Left forelimb (tissue), 1 donor: ENCODE data around the gene TBC1D23.
"Not testable (repeated sequence)": the region's sequence is repeated elsewhere in the genome, so short reads cannot be mapped to it uniquely, and the experiment has no call there.

Source experiments
- DNase-seq: peaks from one replicate; pipeline ENCODE4 v3.0.0-alpha.2; 2018; ENCODE audit warnings: low spot score

Gene TBC1D23

DNA sequence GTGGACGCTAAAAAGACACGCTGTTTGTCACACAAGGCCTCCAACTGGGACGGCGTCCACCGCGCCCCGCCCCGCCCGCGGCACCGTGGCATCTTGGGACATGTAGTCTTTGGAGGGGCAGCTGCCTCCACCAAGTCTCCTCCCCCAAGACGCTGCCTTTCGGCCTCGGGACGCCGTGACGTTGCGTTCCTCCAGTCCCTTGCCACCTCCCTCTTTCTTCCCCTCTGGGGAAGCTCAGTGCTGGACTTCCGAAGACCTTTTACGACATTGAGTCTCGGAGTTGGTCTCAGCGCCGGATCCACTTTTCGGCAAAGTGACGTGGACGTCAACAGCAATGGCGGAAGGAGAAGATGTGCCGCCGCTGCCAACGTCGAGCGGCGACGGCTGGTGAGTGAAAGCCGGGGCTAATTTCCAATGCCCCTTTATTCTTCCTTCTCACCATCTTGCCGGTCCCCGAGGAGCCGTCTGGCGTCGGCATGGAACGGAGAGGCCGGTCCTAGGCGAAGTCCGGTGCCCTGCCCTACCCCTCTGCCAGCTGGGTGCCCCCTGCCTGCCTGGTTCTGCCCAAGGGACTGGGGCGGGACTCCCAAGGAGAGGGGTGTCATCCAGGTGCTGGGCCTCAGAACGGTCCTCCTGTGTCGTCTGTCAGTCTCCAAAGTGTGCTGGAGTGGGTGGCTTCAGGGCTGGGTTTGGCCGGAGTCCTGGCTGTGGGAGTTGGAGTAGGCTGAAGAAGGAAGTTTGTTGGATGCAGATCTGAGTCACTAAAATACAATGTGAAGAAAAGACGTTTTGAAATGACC lies at the start of gene TBC1D23:
TSS of gene TBC1D23 (plus strand) at position 308 of the 800 bp plus-strand sequence. CDS start at position 335, 27 bp downstream.
- DNase-seq = peak; percentile 99

DNA sequence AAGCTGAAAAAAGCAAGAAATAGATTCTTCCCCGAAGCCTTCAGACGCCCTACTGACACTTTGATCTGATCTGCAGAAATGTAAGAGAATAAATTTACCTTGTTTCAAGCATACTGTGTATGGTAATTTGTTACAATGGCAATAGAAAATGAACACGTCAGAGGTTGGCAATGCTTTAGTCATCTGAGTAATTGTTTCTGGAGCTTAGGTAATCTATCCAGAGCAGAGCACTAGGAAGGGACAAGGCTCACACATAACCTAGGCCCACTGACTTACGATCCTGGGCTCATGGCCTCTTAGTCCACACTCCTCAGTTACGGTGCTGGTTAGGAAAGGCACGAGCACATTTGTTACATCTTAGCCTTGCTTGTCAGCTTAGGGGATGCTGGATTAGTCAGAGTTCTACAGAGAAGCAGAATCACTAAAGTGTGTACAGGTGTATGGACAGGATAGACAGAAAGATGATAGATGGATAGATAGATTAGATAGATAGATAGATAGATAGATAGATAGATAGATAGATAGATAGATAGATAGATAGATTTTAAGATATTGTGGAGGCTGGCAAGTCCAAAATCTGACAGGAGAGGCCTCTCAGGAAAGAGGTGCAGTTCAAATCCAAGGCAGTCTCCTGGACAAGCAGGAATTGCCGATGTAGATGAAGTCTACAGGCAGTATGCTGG lies 46.8 kb upstream of the TBC1D23 start:
- no peak for DNase-seq

DNA sequence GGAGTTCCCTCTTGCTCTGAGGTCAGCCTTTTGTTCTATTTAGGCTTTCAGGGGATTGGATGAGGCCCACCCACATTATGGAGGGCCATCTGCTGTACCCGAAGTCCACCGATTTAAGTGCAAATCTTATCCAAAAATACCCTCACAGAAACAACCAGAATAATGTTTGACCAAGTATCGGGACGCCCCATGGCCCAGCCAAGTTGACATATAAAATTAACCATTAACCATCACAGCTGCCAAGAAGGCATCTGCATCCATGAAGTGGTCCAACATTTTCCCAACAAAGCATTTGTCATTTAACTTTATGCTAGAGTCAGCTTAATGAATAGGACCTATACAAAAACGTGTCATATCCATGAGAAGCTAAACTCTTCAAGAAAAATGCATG lies 46.2 kb upstream of the TBC1D23 start:
- DNase-seq = no peak

DNA sequence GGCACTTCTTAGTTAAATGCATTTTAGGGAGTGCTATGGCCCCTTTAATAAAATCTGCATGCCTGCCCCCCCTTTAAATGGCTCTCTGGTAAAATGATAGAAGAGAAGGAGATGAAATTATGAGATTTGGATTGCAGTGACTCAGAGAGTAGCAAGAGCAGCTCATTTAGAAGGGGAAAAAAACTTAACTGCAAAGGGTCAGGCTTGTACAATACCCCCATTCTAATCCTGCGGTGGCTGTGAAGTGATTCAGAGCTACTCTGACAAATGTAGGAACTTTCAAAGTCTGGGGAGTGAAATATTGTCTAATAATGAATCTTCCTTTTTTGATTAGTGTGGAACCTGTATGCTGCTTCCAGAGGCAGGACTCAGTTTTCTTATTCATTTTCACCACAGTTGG lies 44.1 kb upstream of the TBC1D23 start:
- DNase-seq = no peak

DNA sequence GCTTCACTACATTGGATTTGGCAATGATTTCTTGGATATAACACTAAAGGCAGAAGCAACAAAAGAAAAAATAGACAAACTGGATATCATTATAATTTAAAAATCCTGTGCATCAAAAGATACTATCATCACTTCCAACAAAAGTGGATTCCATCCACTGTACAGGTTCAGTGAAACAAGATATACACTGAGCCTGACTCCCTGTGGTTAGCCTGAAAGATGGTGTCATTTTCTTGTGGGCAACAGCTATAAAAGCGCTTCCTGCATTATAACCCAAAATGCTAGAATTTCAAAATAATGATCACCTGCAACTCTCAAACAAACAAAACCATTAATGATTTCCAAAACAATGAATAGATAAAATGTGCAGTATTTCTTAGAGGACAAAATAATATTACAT lies 39.6 kb upstream of the TBC1D23 start:
- no peak for DNase-seq

DNA sequence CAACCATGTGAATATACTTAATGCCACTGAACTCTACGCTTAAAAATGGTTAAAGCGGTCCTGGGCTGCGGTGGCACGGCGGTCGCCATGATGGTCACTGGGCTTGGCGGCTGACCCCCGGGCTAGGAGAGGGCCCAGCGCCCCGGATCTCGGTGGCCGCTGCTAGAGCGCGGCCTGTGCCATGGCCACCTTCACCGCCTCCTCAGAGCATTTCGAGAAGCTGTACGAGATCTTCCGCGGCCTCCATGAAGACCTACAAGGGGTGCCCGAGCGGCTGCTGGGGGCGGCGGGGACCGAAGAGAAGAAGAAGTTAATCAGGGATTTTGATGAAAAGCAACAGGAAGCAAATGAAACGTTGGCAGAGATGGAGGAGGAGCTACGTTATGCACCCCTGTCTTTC lies 35.6 kb upstream of the TBC1D23 start:
- no peak for DNase-seq

DNA sequence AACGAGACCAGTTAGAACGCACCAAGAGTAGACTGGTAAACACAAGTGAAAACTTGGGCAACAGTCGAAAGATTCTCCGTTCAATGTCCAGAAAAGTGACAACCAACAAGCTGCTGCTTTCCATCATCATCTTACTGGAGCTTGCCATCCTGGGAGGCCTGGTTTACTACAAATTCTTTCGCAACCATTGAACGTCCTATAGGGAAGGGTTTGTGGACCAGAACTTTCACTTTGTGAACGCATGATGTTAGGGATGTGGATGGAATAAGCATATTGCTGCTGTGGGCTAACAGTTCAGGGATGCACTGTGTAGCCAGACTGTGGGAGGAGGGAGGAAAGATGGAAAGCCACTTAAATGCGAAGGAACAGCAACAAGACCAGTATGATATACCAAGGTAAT lies 34.9 kb upstream of the TBC1D23 start:
- no peak for DNase-seq

DNA sequence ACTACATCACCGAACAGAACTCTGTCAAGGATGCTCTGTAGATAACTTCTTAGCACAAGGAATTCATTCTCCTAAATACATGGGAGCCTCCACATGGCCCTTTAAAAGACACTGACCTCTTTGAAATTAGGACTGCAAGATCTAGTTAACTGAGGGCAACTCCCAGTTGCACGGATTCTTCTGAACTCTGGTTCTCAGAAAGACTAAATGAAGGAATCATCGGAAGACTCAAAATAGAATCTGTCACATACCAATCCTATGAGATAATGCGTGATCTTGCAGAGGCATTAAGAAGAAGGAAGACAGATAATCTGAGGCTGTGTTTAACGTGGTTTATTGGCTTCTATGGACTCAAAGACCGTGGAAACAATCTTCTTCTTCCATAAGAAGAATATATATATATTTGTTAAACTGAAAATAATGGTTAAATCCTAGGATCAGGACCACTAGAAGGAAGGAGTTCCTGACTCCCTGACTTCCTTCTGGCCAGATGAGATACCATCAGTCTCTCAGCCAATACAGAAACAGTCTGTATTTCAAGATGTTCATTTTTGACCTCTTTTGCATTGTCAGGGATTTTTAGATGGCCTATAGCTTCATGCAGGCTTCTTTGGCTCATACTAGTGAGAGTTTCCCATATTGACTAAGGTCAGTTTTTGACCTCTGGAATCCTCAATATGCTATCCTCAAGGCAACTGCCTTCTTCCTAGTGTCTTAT lies 33.9 kb upstream of the TBC1D23 start:
- no peak for DNase-seq

DNA sequence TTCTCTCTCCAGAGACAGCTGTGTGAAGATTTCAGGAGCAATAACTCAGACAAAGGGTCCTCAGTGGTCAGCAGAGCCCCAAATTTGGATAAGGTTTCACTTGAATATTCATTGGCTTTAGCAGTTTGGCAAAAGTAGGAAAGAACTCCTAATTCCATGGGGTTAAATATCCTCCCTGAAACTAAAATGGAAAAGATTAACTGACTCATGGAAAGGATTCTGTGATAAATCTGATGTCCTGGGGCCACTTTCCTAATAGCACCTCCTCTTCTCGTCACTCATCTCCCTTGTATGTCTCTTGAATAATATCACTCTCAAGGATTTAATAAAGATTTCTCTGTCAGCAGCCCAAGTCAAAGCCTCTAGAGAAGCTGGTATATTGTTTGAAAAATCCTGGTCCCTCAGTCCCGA lies 33.3 kb upstream of the TBC1D23 start:
- DNase-seq = no peak

DNA sequence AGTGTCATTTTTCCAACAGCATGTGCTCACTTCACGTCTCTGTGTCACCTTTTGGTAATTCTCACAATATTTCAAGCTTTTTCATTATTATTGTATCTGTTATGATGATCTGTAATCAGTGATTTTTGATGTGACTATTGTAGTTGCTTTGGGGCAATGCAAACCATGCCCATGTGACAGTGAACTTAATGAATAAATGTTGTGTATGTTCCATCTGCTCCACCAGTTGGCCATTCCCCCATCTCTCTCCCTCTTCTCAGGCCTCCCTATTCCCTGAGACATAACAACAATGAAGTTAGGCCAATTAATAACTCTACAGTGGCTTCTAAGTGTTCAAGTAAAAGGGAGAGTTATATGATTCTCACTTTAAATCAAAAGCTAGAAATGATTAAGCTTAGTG lies 32.5 kb upstream of the TBC1D23 start:
- no peak for DNase-seq

DNA sequence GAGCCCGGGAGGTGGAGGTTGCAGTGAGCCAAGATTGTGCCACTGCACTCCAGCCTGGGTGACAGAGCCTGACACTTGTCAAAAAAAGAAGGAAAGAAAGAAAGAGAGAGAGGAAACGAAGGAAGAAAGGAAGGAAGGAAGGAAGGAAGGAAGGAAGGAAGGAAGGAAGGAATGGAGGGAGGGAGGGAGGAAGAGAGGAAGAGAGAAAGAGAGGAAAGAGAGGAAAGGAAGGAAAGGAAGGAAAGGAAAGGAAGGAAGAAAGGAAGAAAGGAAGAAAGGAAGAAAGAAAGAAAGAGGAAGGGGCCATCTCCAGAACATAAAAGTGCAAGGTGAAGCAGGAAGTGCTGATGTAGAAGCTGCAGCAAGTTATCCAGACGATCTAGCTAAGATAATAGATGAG lies 31.6 kb upstream of the TBC1D23 start:
- not testable (repeated sequence) for DNase-seq

DNA sequence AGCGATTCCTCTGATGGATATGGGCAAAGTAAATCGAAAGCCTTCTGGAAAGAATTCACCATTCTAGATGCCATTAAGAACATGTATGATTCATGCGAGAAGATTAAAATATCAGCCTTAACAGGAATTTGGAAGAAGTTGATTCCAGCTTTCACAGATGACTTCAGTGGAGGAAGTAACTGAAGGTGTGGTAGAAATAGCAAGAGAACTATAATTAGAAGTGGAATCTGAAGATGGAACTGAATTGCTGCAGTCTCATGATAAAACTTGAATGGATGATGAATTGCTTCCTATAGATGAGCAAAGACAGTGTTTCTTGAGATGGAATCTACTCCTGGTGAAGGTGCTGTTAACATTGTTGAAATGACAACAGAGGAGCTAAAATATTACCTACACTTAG lies 30.1 kb upstream of the TBC1D23 start:
- no peak for DNase-seq

DNA sequence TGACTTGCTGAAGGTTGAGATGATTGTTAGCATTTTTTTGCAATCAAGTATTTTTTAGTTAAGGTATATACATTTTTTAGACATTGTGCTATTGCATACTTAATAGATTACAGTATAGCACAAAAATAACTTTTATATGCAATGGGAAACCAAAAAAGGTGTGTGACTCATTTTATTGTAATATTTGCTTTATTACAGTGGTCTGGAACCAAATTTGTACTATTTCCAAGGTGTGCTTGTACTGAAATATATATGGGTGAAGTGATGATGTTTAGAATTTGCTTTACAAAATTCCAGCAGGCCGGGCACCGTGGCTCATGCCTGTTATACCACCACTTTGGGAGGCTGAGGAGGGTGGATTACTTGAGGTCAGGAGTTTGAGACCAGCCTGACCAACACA lies 29.1 kb upstream of the TBC1D23 start:
- DNase-seq = no peak

DNA sequence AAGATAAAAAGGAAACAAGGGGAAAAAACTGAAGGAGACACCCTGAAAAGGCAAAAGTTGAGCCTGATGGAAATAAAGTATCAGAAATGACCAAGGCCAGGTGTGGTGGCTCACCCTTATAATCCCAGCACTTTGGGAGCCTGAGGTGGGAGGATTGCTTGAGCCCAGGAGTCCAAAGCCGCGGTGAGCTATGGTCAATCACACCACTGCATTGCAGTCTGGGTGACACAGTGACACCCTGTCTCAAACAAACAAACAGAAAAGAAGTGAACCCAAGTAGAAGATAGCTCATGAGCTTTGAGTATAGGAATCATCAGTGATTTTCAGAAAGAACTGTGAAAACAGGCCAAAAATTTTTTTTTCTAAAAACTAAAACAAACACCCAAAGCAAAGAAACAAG lies 26.4 kb upstream of the TBC1D23 start:
- no peak for DNase-seq

DNA sequence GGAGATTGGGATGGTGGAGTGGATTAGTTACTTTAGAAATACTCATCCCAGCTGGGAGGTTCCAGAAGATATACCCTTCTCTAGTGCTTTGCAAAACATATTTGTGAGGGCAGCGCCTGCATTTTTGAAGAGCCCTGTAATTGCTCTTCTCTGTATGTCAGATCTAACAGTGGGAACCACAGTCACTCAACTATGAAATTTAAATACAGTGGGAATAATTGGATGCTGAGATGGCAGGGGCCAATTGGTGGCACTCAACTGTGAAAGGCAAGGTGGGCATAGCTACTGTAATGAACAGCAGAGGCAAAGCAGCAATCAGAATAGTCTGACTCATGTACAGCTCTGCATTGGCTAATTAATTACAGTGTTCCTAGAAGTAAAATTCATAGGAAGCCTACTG lies 22.2 kb upstream of the TBC1D23 start:
- DNase-seq = no peak

DNA sequence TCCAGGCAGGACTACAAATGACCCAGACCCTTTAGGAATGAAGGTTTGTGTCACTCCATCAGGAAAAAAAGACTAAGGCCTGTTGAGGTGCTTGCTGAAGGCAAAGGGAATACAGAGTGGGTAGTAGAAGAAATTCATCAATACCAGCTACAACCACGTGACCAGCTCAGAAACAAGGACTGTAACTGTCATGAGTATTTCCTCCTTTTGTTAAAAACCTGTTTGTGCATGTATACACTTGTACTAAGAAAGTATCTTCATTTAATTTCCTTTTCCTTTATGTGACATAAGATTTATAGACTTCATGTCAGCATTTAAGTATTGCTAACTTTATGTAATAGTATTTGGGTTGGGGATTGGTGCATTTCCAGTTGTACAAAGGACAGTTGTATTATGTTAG lies 18.3 kb upstream of the TBC1D23 start:
- DNase-seq = not testable (repeated sequence)

DNA sequence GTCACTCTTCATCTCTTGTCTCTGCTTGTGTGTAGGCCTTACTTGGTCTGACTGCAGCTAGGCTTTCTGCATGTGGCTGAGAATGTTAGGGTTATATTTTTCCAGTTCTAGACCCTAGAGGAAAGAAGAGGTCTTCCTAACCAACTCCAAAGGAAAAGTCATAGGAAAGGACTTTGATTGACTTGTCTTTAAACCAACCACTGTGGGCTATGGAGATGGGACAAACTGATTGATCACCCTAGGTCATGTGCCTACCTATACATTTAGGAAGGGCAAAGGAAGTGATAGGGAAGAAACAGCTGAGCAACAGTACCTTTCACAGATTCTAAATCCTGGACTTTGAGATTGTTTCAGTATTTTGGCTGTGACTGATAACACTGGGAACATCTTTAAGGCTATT lies 16.5 kb upstream of the TBC1D23 start:
- no peak for DNase-seq

DNA sequence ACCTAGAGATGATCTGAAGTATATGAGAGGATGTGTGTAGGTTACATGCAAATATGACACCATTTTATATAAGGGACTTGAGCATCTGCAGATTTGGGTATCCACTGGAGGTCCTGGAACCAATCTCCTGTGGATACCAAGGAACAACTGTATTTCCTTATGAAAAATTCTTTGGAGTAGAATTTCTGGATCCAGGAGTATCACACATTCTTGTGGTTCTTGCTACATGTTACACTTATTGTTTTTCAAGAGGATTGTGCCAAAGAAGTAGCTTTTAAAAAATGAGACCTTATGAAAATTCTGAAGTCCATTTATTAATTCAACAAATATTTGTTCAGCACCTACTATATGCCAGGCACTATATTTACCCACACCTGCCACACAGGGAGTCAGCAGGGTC lies 15.7 kb upstream of the TBC1D23 start:
- DNase-seq = no peak

DNA sequence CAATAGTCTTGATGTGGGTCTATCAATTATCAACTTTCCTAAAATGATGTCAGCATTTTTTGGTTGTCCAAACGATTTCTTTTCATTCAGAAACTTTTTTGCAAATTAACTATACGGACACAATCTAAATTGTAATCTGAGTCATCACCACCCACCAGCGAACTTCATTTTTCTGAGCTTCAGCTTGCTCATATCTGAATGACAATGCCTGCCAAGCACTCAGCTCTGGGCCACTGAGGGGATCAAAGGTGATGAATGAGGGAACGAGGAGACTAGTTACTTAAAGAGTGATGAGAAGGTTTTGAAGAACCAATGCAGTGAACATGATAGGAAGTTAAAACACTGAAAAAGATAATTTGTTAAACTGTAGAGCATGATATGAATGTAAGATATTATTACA lies 14.9 kb upstream of the TBC1D23 start:
- no peak for DNase-seq

DNA sequence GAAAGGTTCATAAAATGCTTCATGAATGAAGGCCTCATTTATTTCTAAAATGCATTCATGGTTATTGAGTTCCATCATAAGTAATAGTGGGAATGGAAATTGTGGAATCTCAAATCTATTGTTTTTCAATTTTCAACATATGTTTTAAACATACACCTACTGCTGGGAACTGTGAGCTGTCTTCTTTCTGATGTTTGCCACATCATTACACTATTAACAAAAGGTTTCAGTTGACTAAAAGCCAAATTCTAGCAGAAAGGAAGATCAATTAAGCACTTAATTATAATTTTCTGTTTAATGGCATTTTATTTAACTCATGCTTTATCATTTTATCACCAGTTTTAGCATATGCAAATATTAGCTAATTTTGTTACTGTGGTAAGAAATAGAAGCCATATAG lies 13.8 kb upstream of the TBC1D23 start:
- no peak for DNase-seq

DNA sequence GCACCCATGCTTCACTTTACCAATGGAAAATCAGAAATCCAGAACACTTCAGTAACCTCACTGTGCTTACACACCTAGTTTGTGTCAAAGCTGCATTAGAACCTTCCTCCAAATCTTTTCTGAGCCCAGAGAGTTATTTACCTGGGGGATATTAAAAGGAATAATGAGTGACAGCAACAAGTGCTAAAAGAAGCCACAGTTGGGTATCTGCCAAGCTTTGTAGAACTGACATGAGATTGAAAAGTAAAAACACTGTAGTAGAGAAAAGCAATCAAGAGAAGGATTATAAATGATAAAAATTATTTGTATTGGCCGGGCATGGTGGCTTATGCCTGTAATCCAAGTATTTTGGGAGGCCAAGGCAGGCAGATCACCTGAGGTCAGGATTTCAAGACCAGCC lies 8.8 kb upstream of the TBC1D23 start:
- DNase-seq = no peak

DNA sequence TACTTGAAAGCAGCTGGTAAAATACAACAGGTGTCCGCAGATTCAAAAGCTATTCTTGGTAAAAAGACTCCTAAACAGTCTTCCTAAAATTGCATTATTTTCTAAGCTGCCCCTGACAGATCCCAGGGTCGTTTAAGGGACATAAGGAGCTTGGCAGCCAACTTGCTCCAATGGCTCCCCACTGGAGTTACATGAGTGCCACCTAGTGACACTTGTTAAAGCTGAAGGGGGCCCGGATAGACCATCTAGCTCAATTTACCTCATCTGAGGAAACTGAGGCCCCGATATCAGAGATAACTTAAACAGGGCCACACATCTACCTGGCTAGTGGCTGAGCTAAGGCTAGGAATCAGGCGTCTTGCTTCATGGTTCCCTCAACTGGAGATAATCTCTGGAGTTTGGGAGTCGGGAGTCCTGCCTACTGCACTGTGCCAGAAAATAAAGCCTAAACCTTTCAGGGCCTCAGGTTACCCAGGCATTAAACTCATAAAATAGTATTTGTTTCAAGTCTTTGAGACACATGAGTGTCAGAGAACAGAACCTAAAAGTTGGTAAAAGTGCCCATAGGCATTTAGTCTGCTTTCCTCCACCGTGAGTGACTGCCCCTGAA lies 6.5 kb upstream of the TBC1D23 start:
- DNase-seq = peak; percentile 72

DNA sequence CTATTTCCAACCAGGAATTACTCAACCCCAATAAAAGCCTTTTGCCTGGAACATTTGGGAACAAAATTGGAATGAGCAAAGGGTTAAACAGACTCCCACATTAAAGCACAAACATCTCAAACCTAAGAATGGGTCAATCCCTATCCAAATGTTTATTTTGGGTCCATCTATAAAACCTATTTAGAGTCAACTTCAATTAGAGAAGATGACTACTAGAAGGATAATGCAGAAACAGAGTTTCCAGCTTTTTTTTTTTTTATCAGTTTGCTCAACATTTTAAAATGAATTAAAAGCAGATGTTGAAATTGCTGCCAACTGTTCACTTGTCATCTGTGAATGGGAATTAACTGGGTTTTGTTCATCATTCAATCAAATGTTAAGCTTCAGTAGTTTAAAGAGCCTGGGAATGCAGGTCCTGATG lies 4.1 kb upstream of the TBC1D23 start:
- DNase-seq = no peak
